Measurements from ENCODE around the gene SH3RF2. TPM values are rescaled to one million over a fixed set of nuclear protein-coding genes. Genes with fewer than 3 reads are reported as not detected.

The SH3RF2 gene
- total RNA-seq, 2 donors from 2014 or later, result 2.6 to 3.2 TPM

- Mint-ChIP-seq H3K9me3 (peaks cover 8% of the 10 kb centered on the region), H3K4me1 (peaks cover 4% of the 10 kb centered on the region), H3K27ac (no peak overlapping the region), H3K27me3 (ENCODE audit: insufficient read depth) (no peaks in the 10 kb centered on the region), H3K36me3 (ENCODE audit: low read depth) (peaks cover 2% of the 10 kb centered on the region), H3K4me3 (no peak overlapping the region)
- H3K4me1 ChIP-seq (ENCODE audit: control insufficient read depth, insufficient read depth, low read length), result no peaks in the 10 kb centered on the region
- H3K36me3 ChIP-seq (ENCODE audit: control insufficient read depth, insufficient read depth, low read length), result no peaks in the 10 kb centered on the region
- no peak overlapping the region for H3K27ac ChIP-seq (ENCODE audit: low read depth, low read length)
- TF ChIP-seq CTCF (conservative IDR thresholded peaks at IDR 0.05), result no peak
- no peaks in the 10 kb centered on the region for H3K27me3 ChIP-seq (ENCODE audit: control insufficient read depth, insufficient read depth, low read length, poor library complexity, severe bottlenecking)
- DNase-seq, result no peak
- H3K4me3 ChIP-seq (ENCODE audit: low read length), result no peak overlapping the region
- H3K9ac ChIP-seq (ENCODE audit: extremely low read depth, low read length, poor library complexity, severe bottlenecking), result no peak overlapping the region
- H3K9me3 ChIP-seq (ENCODE audit: control insufficient read depth, low read length), result no peaks in the 10 kb centered on the region
- 80 to 90% methylated on average over 1 of the region's 1 CpG for WGBS, 2 experiments (ENCODE audit: insufficient coverage in 1 of 2, insufficient read length in 1 of 2)
Observed at GRCh38 chr5:146015001-146015400, 78.6 kb downstream of the SH3RF2 start.

GRCh38 chr5:146016764-146017484 is 80.5 kb downstream of the SH3RF2 start:
- Mint-ChIP-seq H3K27ac (no peak overlapping the region), H3K27me3 (ENCODE audit: insufficient read depth) (no peaks in the 10 kb centered on the region), H3K36me3 (ENCODE audit: low read depth) (no peaks in the 10 kb centered on the region), H3K9me3 (no peaks in the 10 kb centered on the region), H3K4me1 (peaks cover 4% of the 10 kb centered on the region), H3K4me3 (no peak overlapping the region)
- no peaks in the 10 kb centered on the region for H3K9me3 ChIP-seq (ENCODE audit: control insufficient read depth, low read length)
- no peak overlapping the region for H3K4me3 ChIP-seq (ENCODE audit: low read length)
- H3K27ac ChIP-seq (ENCODE audit: low read depth, low read length), result no peak overlapping the region
- no peak overlapping the region for H3K9ac ChIP-seq (ENCODE audit: extremely low read depth, low read length, poor library complexity, severe bottlenecking)
- DNase-seq, result no peak
- 94 to 100% methylated on average over 3 to 4 of the region's 4 CpGs for WGBS, 2 experiments (ENCODE audit: insufficient coverage in 1 of 2, insufficient read length in 1 of 2)
- H3K4me1 ChIP-seq (ENCODE audit: control insufficient read depth, insufficient read depth, low read length), result no peaks in the 10 kb centered on the region
- no peaks in the 10 kb centered on the region for H3K27me3 ChIP-seq (ENCODE audit: control insufficient read depth, insufficient read depth, low read length, poor library complexity, severe bottlenecking)
- no peaks in the 10 kb centered on the region for H3K36me3 ChIP-seq (ENCODE audit: control insufficient read depth, insufficient read depth, low read length)
- no peak for TF ChIP-seq CTCF (conservative IDR thresholded peaks at IDR 0.05)

- H3K4me1 ChIP-seq (ENCODE audit: control insufficient read depth, insufficient read depth, low read length), result no peaks in the 10 kb centered on the region
- H3K27ac Mint-ChIP-seq, result no peak overlapping the region
- H3K9me3 ChIP-seq (ENCODE audit: control insufficient read depth, low read length), result no peaks in the 10 kb centered on the region
- H3K36me3 ChIP-seq (ENCODE audit: control insufficient read depth, insufficient read depth, low read length), result no peaks in the 10 kb centered on the region
- H3K4me1 Mint-ChIP-seq, result peaks cover 4% of the 10 kb centered on the region
- TF ChIP-seq CTCF (conservative IDR thresholded peaks at IDR 0.05), result no peak
- H3K36me3 Mint-ChIP-seq (ENCODE audit: low read depth), result no peaks in the 10 kb centered on the region
- no peaks in the 10 kb centered on the region for H3K27me3 ChIP-seq (ENCODE audit: control insufficient read depth, insufficient read depth, low read length, poor library complexity, severe bottlenecking)
- DNase-seq, result no peak
- WGBS, 2 experiments (ENCODE audit: insufficient coverage in 1 of 2, insufficient read length in 1 of 2), result 80 to 98% methylated on average over 1 to 5 of the region's 5 CpGs
- H3K27me3 Mint-ChIP-seq (ENCODE audit: insufficient read depth), result no peaks in the 10 kb centered on the region
- no peak overlapping the region for H3K4me3 ChIP-seq (ENCODE audit: low read length)
- no peak overlapping the region for H3K4me3 Mint-ChIP-seq
- H3K9me3 Mint-ChIP-seq, result no peaks in the 10 kb centered on the region
- no peak overlapping the region for H3K27ac ChIP-seq (ENCODE audit: low read depth, low read length)
- H3K9ac ChIP-seq (ENCODE audit: extremely low read depth, low read length, poor library complexity, severe bottlenecking), result no peak overlapping the region
Observed at GRCh38 chr5:146018514-146019375, 82.4 kb downstream of the SH3RF2 start.

Data from endodermal cell (in vitro differentiated cells).